ENCODE results near the gene TDRD12.

- TF ChIP-seq JUN (IDR thresholded peaks at IDR 0.05; ENCODE audit: borderline replicate concordance, insufficient read depth, insufficient read length, low read depth), result no peak
- no peak for TF ChIP-seq CTCF (IDR thresholded peaks at IDR 0.05; ENCODE audit: extremely low read depth in 1 of 2, insufficient read depth in 1 of 2, low read depth in 1 of 2, low read length in 2 of 2)
- TF ChIP-seq POLR2AphosphoS5 (IDR thresholded peaks at IDR 0.05; ENCODE audit: insufficient read depth, low read depth, low read length), result no peak
- TF ChIP-seq POLR2A (IDR thresholded peaks at IDR 0.05; ENCODE audit: low read depth, low read length), result no peak
- TF ChIP-seq FOS (IDR thresholded peaks at IDR 0.05; ENCODE audit: borderline replicate concordance, insufficient read depth, low read length), result no peak
- no peak for TF ChIP-seq MAX (IDR thresholded peaks at IDR 0.05; ENCODE audit: insufficient read depth, insufficient read length)
- TF ChIP-seq EZH2 (IDR thresholded peaks at IDR 0.05; ENCODE audit: borderline replicate concordance, low read depth, low read length, severe bottlenecking), result no peak
Observed at GRCh38 chr19:32692727-32693061, 26.9 kb upstream of the TDRD12 start.
